ENCODE results near the gene TOX4.

The TOX4 gene

DNA sequence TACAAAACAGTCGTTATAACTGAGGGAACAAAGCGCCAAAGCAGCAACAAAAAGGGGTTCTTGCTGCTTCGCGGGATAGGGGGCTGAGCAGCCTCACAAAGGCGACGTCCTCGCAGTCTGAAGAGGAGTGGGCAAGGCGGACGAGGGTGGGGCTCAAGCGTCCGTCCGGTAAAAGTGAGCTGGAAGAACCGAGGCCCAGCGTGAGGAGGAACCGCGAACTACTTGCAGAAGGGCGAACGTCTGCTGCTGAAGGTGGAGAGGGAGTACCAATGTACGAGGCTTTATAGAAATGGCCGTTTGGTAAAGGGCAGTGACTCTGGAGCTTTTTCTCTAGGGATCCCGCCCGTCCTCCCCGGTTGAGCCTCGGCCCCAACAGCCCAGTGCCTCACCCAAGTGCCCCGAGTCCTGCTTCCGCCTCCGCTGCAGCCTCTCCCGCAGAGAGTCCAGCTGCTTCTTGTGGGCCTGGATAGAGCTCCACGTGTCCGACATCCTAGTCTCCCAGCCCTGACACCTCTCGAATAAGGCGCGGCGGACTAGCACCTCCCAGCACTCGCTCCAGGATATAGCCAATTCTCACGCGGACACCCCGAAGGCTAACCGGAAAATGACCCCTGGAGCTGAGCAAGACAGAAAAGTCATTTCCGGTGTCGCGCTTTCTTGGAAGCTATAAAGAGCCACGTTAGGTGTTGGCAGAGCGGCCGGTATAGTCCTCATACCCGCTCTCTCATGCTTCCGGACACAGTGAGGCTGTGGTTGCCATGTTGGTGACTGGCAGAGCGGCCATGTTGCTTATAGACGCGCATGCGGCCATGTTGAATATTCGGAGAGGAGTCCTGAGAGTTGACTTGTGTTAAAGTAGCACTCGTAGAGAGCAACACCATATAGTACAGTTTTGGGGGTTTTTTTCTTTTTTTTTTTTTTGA lies 34.0 kb downstream of the TOX4 start, which contains the start of gene METTL3:
TSS of gene METTL3 (minus strand) at position 606 of the 923 bp plus-strand sequence. CDS start at position 489, 117 bp downstream.
- no peaks in the 10 kb centered on the region for H3K9me3 ChIP-seq

DNA sequence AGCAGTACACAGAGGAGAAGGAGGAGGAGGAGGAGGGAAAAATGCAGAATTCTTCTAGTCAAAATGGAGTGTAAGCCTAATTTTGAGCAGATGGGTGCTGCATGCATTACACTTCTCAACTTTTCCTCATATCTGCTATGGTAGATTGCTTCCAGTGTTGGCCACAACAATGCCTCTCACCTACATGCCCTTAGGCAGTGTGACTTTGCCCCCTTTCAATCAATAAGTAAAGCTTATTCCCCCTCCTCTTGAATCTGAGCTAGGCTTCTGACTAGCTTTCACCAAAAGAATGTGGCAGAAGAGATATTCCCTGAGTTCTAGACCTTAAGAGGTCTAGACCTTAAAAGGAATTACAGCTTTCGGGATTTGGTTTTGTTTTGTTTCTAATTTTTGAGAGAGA lies 37.3 kb downstream of the TOX4 start:
- no peaks in the 10 kb centered on the region for H3K9me3 ChIP-seq
- H3K36me3 ChIP-seq (replicated peaks) = no peaks in the 10 kb centered on the region; the same call in 1 of the 2 replicates
- no peak for DNase-seq (ENCODE audit: low spot score in 2 of 2)
- in situ Hi-C loops (cut with MboI; ENCODE audit: low sequenced_read_pairs) = loop anchor here (5.0 kb wide), 1 partner anchor 38 kb away; no protein-coding TSS in a partner anchor
- peaks cover 18% of the 10 kb centered on the region for H3K4me1 ChIP-seq
- H3K4me3 ChIP-seq = no peak overlapping the region
- no peaks in the 10 kb centered on the region for H3K27me3 ChIP-seq (ENCODE audit: low read depth)

More for the DNA sequence above, 34.0 kb downstream of the TOX4 start, which contains the start of gene METTL3:
- peaks cover 18% of the 10 kb centered on the region for H3K4me1 ChIP-seq
- H3K27me3 ChIP-seq (ENCODE audit: low read depth) = no peaks in the 10 kb centered on the region
- peak within 1 kb of the TSS; percentile 86 for H3K4me3 ChIP-seq
- peak; percentile 96 to 99 for DNase-seq (ENCODE audit: low spot score in 2 of 2)
- in situ Hi-C loops (cut with MboI; ENCODE audit: low sequenced_read_pairs) = loop anchor here (5.0 kb wide), 1 partner anchor 41 kb away; no protein-coding TSS in a partner anchor
- H3K36me3 ChIP-seq (replicated peaks) = peaks cover 16% of the 10 kb centered on the region

DNA sequence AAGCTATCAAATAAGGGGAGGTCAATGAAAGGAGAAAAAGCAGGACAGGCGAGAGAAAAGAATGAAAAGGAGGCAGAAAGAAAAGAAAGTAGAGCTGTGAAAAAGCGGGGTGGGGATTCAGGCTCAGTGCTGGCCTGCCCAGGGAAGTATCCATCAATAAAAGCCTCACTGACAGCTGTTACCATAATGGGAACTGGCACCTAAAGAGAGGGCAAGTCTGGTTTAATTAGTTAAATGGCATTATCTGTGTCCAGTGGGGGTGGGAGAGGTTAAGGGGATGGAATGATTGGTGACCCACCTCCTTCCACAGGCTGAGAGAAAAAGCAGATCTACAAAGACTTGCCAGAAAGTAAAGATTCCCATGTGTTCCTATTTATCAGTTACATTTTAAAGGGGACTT lies 41.7 kb downstream of the TOX4 start:
- in situ Hi-C loops (cut with MboI; ENCODE audit: low sequenced_read_pairs) = no loop called here
- no peaks in the 10 kb centered on the region for H3K27me3 ChIP-seq (ENCODE audit: low read depth)
- H3K36me3 ChIP-seq (replicated peaks) = peaks cover 5% of the 10 kb centered on the region; the same call in 1 of the 2 replicates
- no peak overlapping the region for H3K4me3 ChIP-seq
- H3K9me3 ChIP-seq = no peaks in the 10 kb centered on the region
- DNase-seq (ENCODE audit: low spot score in 2 of 2) = no peak
- H3K4me1 ChIP-seq = peaks cover 2% of the 10 kb centered on the region; the same call in 1 of the 2 replicates

DNA sequence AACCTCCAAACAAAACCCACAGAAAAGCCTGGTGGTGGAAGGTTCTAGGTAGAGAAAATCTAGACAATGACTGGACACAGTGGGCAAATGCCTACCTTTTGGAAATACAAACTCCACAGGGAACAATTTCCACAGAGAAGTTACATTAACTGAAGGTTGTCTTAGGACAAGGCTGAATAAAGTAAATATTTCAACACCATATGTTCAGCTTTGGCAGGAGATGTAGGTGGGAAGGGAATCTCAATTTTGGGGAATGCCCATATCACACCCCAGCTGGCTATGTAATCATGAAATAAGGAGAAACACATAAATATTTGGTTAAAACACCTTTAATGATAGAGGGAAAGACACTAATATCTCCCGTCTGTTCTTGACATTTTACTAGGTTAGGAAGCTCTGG lies 43.8 kb downstream of the TOX4 start:
- Histone ChIP-seq H3K4me1 (peaks cover 3% of the 10 kb centered on the region; the same call in 1 of the 2 replicates), H3K27me3 (ENCODE audit: low read depth) (no peaks in the 10 kb centered on the region), H3K4me3 (no peak overlapping the region), H3K36me3 (replicated peaks) (peaks cover 14% of the 10 kb centered on the region), H3K9me3 (no peaks in the 10 kb centered on the region)
- in situ Hi-C loops (cut with MboI; ENCODE audit: low sequenced_read_pairs) = no loop called here
- DNase-seq (ENCODE audit: low spot score in 2 of 2) = no peak

DNA sequence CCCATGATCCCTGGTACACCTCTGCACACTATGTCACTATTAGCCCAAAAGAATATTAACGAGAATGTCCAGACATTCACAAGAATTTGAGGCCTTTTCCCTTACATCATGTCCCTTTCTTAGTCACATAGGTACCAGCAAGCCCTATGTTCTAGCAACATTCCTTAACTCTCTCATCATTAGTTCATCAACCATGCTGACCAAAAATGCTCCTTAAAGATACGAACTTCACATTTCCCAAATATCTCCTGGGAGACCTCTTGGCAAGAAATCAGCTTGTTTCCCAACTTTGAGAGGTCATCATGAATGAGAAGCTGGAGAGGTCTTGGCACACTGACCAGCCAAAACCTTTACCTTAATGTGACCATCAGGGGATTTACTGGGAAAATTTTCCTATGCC lies 44.5 kb downstream of the TOX4 start:
- in situ Hi-C loops (cut with MboI; ENCODE audit: low sequenced_read_pairs) = no loop called here
- no peaks in the 10 kb centered on the region for H3K27me3 ChIP-seq (ENCODE audit: low read depth)
- peaks cover 4% of the 10 kb centered on the region for H3K4me1 ChIP-seq
- DNase-seq (ENCODE audit: low spot score in 2 of 2) = no peak
- H3K4me3 ChIP-seq = no peak overlapping the region
- H3K36me3 ChIP-seq (replicated peaks) = peaks cover 14% of the 10 kb centered on the region
- no peaks in the 10 kb centered on the region for H3K9me3 ChIP-seq

DNA sequence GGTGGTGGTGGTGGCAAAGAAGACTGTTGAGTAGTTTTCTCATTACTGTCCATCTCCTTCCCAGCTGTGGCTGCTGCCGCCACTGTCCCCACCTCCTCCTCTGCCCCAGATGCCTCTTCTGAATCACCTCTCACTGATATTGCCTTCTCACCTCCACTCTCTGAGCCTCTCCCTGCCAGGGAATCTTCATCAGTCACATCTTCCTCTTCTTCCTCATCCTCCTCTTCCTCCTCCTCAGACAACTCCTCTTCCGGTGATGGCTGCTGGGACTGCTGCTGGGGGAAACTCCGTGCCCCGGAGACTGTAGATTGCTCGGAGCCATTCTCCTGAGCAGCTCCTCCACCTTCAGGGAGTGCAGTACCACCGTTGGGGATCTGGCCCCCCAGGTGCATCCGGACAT lies 46.2 kb downstream of the TOX4 start:
- in situ Hi-C loops (cut with MboI; ENCODE audit: low sequenced_read_pairs) = no loop called here
- H3K27me3 ChIP-seq (ENCODE audit: low read depth) = no peaks in the 10 kb centered on the region
- DNase-seq (ENCODE audit: low spot score in 2 of 2) = no peak
- H3K4me1 ChIP-seq = peaks cover 15% of the 10 kb centered on the region
- no peak overlapping the region for H3K4me3 ChIP-seq
- peaks cover 14% of the 10 kb centered on the region for H3K36me3 ChIP-seq (replicated peaks)
- H3K9me3 ChIP-seq = no peaks in the 10 kb centered on the region

DNA sequence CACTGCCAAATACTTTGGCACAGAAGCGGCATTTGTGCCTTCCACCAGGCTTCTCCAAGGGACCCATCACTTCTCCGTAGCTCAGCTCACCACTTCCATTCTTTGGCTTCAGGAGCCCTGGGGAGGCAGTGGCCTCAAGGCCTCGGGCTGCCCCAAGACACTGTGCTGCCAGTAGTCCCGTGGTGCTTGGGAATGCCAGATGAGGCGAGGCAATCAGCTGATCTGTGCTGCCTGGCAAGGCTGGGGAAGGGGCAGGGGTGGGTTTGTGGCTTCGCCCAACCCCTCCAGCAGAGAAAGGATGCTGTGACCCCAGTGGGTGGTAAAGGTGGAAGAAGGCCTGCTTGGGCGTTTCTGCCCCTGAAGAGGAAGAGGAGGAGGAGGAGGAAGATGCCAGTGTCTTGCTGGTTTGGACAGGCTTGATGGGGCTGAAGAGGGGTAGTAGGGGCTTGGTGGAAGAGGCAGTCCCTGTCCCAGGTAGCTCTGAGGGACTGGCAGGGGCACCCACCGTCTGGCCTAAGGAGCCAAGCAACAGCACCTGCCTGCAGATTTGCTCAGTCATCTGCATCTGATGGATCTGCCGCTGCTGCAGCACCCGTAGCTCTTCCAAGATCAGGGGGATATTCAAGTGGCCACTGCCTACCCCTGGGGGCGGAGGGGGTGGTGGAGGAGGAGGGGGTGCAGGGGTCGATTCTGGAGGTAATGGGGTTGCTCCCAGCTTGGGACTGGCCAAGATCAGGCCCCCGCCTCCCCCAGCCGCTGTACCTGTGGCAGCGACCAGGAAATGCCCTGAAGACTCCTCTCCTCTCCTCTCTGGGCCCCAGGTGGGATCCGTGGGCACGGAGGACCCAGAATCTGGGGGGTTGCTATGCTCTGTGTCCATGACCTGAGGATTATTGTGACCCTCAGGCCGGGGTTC lies 47.8 kb downstream of the TOX4 start:
- in situ Hi-C loops (cut with MboI; ENCODE audit: low sequenced_read_pairs) = no loop called here
- DNase-seq (ENCODE audit: low spot score in 2 of 2) = no peak
- no peaks in the 10 kb centered on the region for H3K27me3 ChIP-seq (ENCODE audit: low read depth)

DNA sequence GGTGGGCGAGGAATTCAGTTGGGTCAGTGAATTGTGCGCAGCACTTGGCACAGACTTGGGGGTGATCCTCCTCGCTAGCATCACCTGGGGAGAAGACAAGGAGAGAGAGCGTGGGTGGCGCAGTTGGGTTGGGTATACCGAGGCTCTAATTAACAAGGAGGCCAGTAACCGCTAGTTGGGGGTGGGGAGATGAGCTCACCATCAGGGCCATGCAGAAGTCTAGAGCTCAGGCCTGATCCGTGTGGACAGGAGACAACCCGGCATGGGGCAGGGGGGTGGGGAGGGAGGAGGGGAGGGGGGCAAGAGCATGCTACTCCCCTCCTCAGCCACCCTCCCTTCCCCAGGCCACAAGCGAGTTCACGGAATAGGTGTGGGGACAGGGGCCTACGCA lies 48.6 kb downstream of the TOX4 start:
- Histone ChIP-seq H3K9me3 (no peaks in the 10 kb centered on the region), H3K36me3 (replicated peaks) (peaks cover 14% of the 10 kb centered on the region), H3K4me3 (peak overlapping the region; percentile 70), H3K27me3 (ENCODE audit: low read depth) (no peaks in the 10 kb centered on the region), H3K4me1 (peaks cover 23% of the 10 kb centered on the region)
- peak in 1 of 2 experiments; percentile 35 for DNase-seq (ENCODE audit: low spot score in 2 of 2)
- in situ Hi-C loops (cut with MboI; ENCODE audit: low sequenced_read_pairs) = no loop called here

More for the DNA sequence above, 47.8 kb downstream of the TOX4 start:
- Histone ChIP-seq H3K9me3 (no peaks in the 10 kb centered on the region), H3K4me1 (peaks cover 23% of the 10 kb centered on the region), H3K4me3 (peak overlapping the region; percentile 70), H3K36me3 (replicated peaks) (peaks cover 14% of the 10 kb centered on the region)

DNA sequence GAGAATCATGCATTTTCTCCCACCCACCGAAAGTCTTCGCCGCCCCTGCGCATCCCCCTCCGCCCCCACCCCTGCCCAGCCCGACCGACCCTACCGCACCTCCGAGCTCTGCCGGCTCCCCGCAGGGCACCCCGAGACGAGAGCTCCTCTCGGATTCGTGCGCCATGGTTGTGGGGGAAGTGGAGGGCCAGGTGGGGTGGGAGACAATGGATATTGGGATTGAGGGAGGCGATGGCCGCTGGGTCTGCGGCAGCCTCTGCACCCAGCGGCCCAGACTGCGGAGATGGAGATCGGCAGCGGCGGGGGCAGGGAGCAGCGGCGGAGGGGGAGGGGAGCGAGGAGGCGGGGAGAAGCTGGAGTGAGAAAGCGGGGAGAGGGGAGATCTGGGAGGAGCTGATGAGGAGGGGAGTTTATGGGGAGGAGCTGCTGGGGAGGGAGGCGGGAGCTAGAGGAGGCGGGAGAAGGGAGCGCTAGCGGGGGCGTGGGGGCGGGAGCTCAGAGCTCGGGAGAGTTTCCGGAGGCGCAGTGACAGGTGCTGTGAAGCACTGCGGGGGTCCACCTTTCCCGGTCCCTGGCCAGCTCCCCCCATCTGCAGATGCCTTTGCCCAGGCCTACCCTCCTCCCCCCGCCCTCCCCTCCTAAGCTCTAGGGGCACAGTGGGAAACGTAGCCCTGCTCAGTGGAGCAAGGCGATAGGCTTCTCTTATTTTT lies 49.1 kb downstream of the TOX4 start, which contains the start of gene SALL2:
TSS of gene SALL2 (minus strand) at position 385 of the 710 bp plus-strand sequence. CDS start at position 166, 219 bp downstream.
- Histone ChIP-seq H3K36me3 (replicated peaks) (peaks cover 14% of the 10 kb centered on the region), H3K4me1 (peaks cover 23% of the 10 kb centered on the region)
- peak; percentile 92 to 96 for DNase-seq (ENCODE audit: low spot score in 2 of 2)

DNA sequence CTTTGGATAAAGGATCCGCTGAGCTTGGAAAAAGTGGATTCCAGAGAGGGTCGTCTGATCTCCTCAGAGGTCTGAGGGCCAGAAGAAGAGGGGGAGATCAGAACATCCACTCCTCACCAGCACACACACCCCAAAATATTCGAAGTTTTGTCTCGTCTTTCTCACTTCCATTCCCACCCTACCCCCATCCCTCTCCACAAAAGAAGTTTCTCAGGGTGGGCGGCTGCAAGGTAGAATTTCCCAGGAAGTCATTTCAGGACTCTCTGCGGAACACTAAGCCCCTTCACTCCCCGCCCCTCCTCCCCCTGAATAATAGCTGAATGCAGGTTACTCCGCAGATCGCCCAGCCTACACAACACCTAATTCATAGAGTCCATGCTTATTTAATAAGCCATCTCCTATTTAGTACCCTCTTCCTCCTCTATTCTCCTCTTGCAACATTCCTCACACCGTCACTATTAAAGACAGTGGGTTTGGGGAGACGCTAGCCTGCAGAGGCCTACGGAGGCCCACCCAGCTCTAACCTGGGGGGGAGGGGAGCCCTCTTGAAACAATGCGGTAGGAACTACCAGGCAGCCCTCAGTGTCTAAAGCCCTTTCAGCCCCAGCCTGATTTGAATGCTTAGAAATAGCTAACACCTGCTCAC lies 49.8 kb downstream of the TOX4 start:
- Histone ChIP-seq H3K4me1 (peaks cover 23% of the 10 kb centered on the region), H3K27me3 (ENCODE audit: low read depth) (no peaks in the 10 kb centered on the region), H3K4me3 (peak overlapping the region; percentile 70), H3K36me3 (replicated peaks) (peaks cover 14% of the 10 kb centered on the region), H3K9me3 (no peaks in the 10 kb centered on the region)
- peak; percentile 21 to 66 for DNase-seq (ENCODE audit: low spot score in 2 of 2)
- in situ Hi-C loops (cut with MboI; ENCODE audit: low sequenced_read_pairs) = no loop called here

More for the DNA sequence above, 49.1 kb downstream of the TOX4 start, which contains the start of gene SALL2:
- no peaks in the 10 kb centered on the region for H3K27me3 ChIP-seq (ENCODE audit: low read depth)
- H3K4me3 ChIP-seq = peak within 1 kb of the TSS; percentile 70
- in situ Hi-C loops (cut with MboI; ENCODE audit: low sequenced_read_pairs) = no loop called here
- no peaks in the 10 kb centered on the region for H3K9me3 ChIP-seq

DNA sequence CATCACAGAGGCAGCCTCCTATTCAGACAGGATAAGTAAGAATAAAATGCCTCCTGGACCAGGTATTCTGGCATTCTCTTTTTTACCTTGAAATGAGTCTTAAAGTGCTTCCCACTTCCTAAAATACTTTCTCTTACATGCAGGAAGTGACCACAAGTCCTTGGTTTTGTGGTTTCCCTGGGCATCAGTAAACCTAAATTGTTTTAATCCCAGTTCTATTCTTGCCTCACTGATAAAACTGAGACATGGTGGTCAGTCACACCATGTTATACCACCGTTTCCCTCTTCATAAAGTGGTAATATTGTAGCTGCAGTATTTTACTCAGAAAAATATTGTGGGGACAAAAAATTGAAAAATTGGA lies 50.3 kb downstream of the TOX4 start:
- in situ Hi-C loops (cut with MboI; ENCODE audit: low sequenced_read_pairs) = no loop called here
- peaks cover 23% of the 10 kb centered on the region for H3K4me1 ChIP-seq
- H3K9me3 ChIP-seq = no peaks in the 10 kb centered on the region
- DNase-seq (ENCODE audit: low spot score in 2 of 2) = no peak
- no peaks in the 10 kb centered on the region for H3K27me3 ChIP-seq (ENCODE audit: low read depth)
- H3K36me3 ChIP-seq (replicated peaks) = peaks cover 14% of the 10 kb centered on the region
- no peak overlapping the region for H3K4me3 ChIP-seq

DNA sequence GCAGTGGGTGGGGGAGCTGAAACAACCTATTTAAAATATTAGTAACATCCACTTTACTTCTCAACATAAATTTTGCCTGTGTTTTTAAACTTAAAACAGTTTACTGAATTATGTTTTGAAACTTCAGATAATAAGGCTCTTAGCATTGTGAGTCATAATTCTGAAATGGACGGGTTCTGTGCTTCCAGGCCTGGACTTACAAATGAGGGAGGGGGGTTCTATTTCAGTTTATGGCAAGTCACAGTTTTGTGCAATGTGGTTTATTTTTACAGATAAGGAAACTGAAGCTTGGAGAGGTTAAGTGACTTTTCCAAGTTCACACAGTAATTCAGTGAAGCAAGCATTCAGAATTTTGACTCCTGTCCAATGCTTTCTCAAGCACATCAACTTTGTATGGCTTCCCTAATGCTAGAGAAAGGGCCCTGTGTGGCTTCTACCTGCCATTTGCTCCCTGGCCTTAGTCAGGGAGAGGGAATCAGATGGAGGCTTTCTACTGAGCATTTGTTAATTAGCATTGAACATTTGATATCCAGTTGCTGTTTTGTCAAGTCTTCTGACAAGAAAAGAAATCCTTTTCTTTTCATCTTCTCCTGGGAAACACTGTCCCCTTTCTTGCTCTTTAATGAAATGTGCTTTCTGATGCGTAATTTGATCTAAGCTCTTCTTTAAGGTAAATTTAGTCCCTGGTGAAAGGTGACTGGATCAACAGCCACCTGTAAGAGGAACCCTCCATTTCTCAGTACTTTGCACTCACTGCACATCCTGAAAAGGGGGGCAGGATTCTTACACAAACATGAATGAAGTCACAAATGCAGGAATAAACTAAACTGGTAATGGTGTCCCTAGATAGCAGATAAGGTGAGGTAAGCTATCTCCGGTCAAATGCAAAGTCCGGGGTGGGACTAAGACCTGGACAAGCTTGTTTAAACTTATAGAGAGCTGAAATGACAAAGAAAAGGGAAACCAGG lies 51.7 kb downstream of the TOX4 start:
- no peak for DNase-seq (ENCODE audit: low spot score in 2 of 2)
- no peaks in the 10 kb centered on the region for H3K27me3 ChIP-seq (ENCODE audit: low read depth)
- peaks cover 10% of the 10 kb centered on the region for H3K36me3 ChIP-seq (replicated peaks)
- no peaks in the 10 kb centered on the region for H3K9me3 ChIP-seq
- H3K4me1 ChIP-seq = peaks cover 25% of the 10 kb centered on the region
- in situ Hi-C loops (cut with MboI; ENCODE audit: low sequenced_read_pairs) = no loop called here
- no peak overlapping the region for H3K4me3 ChIP-seq

Data from HAP-1 (cell line).